Sigmoid colon (tissue), 4 donors: ENCODE measurements around the gene OR2A42.
"Not testable (repeated sequence)": the region's sequence is repeated elsewhere in the genome, so short reads cannot be mapped to it uniquely, and the experiment has no call there.

Experiments used
- CTCF ChIP-seq, 4 experiments: fragments of 450-650 bp in 3 of 4; fragments of 200-600 bp in 1 of 4; IDR thresholded peaks; one replicate each; pipeline ENCODE4 v1.5.1; 2016 to 2019; ENCODE audit warnings: antibody characterized with exemption in 4 of 4, mild to moderate bottlenecking in 3 of 4, moderate library complexity in 2 of 4
- EP300 ChIP-seq, 4 donors: sonication (generic); formaldehyde crosslinking; IDR thresholded peaks; one replicate each; pipeline ENCODE4 v1.6.1; 2017; ENCODE audit warnings: antibody characterized with exemption in 4 of 4
- POLR2A ChIP-seq, 2 donors: fragments of 450-650 bp; IDR thresholded peaks; one replicate each; pipeline ENCODE4 v1.6.1; 2016; ENCODE audit warnings: antibody characterized with exemption in 2 of 2, mild to moderate bottlenecking in 2 of 2, moderate library complexity in 2 of 2
- POLR2AphosphoS5 ChIP-seq, 4 donors: sonication (generic); formaldehyde crosslinking; IDR thresholded peaks; one replicate each; pipeline ENCODE4 v1.6.1; 2017; ENCODE audit warnings: antibody characterized with exemption in 4 of 4

DNA sequence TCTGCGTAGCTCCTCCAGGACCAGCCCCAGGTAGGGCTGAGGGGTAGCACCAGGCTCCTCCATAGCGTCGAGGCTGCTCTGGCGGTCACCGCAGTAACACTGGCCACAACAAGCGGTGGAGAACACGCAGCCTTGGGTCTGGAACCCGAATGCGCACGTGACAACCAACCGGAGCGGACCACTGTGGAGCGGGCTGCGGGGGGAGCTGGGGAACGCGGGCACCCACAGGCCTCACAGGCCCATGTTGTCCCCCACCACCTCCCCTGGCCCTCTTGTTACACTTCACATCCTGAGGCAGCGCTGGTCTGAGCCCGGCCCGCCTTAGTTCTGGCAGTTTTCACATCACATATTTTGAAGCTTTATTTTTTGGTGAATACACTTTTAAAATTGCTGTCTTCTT lies 29.8 kb upstream of the OR2A42 start, which contains the start of gene CTAGE8:
- not testable (repeated sequence) for TF ChIP-seq CTCF, POLR2A, POLR2AphosphoS5, EP300 (IDR thresholded peaks at IDR 0.05)
